NCI-H1105 treated with DMSO at 0.1 percent for 48 hours (cell line): Measurements from ENCODE around the gene ABLIM2.
"Not testable (repeated sequence)": the region's sequence is repeated elsewhere in the genome, so short reads cannot be mapped to it uniquely, and the experiment has no call there.

Experiments
- DNase-seq: peaks from one replicate; lab custom pipeline; 2025; lab: John Stamatoyannopoulos, UW

The ABLIM2 gene

GRCh38 chr4:7962609-7963508, 195.8 kb downstream of the ABLIM2 start:
- DNase-seq = no peak

GRCh38 chr4:7960790-7961655, 197.6 kb downstream of the ABLIM2 start:
- DNase-seq = no peak

- no peak for DNase-seq
These were observed 198.4 kb downstream of the ABLIM2 start for GRCh38 chr4:7960017-7960789.

GRCh38 chr4:7959078-7959477, 199.5 kb downstream of the ABLIM2 start:
- no peak for DNase-seq

- no peak for DNase-seq
These were observed 201.5 kb downstream of the ABLIM2 start for GRCh38 chr4:7956934-7957656.

- no peak for DNase-seq
These were observed 202.3 kb downstream of the ABLIM2 start for GRCh38 chr4:7956270-7956808.

GRCh38 chr4:7955393-7955792, 203.2 kb downstream of the ABLIM2 start:
- DNase-seq = no peak

- DNase-seq = no peak
These were observed 206.0 kb downstream of the ABLIM2 start for GRCh38 chr4:7952615-7953014.

- DNase-seq = no peak
These were observed 208.1 kb downstream of the ABLIM2 start for GRCh38 chr4:7950301-7951092.

GRCh38 chr4:7949759-7950158, 208.9 kb downstream of the ABLIM2 start:
- DNase-seq = no peak

- DNase-seq = no peak
These were observed 210.7 kb downstream of the ABLIM2 start for GRCh38 chr4:7947927-7948326.

- no peak for DNase-seq
These were observed 212.8 kb downstream of the ABLIM2 start for GRCh38 chr4:7945709-7946380.

GRCh38 chr4:7944599-7945220, 213.9 kb downstream of the ABLIM2 start:
- DNase-seq = no peak

GRCh38 chr4:7943688-7944087, 214.9 kb downstream of the ABLIM2 start:
- DNase-seq = not testable (repeated sequence)

- no peak for DNase-seq
These were observed 215.4 kb downstream of the ABLIM2 start for GRCh38 chr4:7943211-7943610.

GRCh38 chr4:7941965-7942496, 216.6 kb downstream of the ABLIM2 start:
- DNase-seq = no peak

GRCh38 chr4:7941111-7941964, 217.3 kb downstream of the ABLIM2 start:
- DNase-seq = no peak
